Esophagus muscularis mucosa (tissue), 4 donors: ENCODE results near the gene AKR1C1.
"Not testable (repeated sequence)": the region's sequence is repeated elsewhere in the genome, so short reads cannot be mapped to it uniquely, and the experiment has no call there.

Experiments used
- EP300 ChIP-seq: sonication (generic); formaldehyde crosslinking; IDR thresholded peaks from one replicate; pipeline ENCODE4 v1.6.1; 2017; ENCODE audit warnings: antibody characterized with exemption
- POLR2A ChIP-seq: fragments of 450-650 bp; IDR thresholded peaks from one replicate; pipeline ENCODE4 v1.6.1; 2017; ENCODE audit warnings: antibody characterized with exemption, moderate library complexity, mild to moderate bottlenecking, low read depth
- POLR2AphosphoS5 ChIP-seq, 2 donors: sonication (generic); formaldehyde crosslinking; IDR thresholded peaks; one replicate each; pipeline ENCODE4 v1.6.1; 2017; ENCODE audit warnings: antibody characterized with exemption in 2 of 2
- TF ChIP-seq, protein P1 (sequence below), 3 experiments: fragments of 200-600 bp in 2 of 3; fragments of 450-650 bp in 1 of 3; sonication (generic) in 2 of 3; IDR thresholded peaks; one replicate each; pipeline ENCODE4 v1.5.1; 2017 to 2019; ENCODE audit warnings: antibody characterized with exemption in 3 of 3, mild to moderate bottlenecking in 2 of 3, moderate library complexity in 1 of 3

DNA sequence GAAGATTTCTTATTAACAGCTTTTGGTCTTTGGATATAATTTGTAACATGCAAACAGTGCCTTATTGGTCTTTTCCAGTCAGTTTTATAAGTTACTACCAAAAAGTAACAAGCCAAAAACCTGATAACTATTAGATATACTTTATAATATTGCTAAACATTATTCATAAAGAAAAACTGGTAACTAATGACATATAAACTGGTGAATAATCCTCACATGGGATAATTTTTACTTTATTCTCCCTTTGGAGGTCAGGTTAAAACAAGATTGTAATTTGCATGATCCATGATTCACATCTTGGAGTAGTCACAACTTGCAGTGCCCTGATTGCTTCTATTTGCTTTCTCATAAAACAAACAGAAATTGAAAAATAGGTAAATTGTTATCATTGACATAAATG, 41.3 kb downstream of the AKR1C1 start:
- TF ChIP-seq, protein P1, sequence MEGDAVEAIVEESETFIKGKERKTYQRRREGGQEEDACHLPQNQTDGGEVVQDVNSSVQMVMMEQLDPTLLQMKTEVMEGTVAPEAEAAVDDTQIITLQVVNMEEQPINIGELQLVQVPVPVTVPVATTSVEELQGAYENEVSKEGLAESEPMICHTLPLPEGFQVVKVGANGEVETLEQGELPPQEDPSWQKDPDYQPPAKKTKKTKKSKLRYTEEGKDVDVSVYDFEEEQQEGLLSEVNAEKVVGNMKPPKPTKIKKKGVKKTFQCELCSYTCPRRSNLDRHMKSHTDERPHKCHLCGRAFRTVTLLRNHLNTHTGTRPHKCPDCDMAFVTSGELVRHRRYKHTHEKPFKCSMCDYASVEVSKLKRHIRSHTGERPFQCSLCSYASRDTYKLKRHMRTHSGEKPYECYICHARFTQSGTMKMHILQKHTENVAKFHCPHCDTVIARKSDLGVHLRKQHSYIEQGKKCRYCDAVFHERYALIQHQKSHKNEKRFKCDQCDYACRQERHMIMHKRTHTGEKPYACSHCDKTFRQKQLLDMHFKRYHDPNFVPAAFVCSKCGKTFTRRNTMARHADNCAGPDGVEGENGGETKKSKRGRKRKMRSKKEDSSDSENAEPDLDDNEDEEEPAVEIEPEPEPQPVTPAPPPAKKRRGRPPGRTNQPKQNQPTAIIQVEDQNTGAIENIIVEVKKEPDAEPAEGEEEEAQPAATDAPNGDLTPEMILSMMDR (IDR thresholded peaks at IDR 0.05), result not testable (repeated sequence)
- not testable (repeated sequence) for TF ChIP-seq POLR2AphosphoS5 (IDR thresholded peaks at IDR 0.05); EP300; POLR2A
